Parathyroid adenoma (tissue), 2 donors: ENCODE results near the gene PRDM13.

ENCODE experiments used
- H2AFZ ChIP-seq: fragments of 300-600 bp; sonication (generic); one replicate; pipeline ENCODE4 v1.7.0; 2017; ENCODE audit warnings: antibody characterized with exemption, mild to moderate bottlenecking
- H3K27ac ChIP-seq: fragments of 300-600 bp; sonication (generic); one replicate; pipeline ENCODE4 v1.7.0; 2017
- H3K27me3 ChIP-seq: fragments of 300-600 bp; sonication (generic); one replicate; pipeline ENCODE4 v1.7.0; 2017; ENCODE audit warnings: low read length; ENCODE audit not compliant: control insufficient read depth, insufficient read depth
- H3K36me3 ChIP-seq: fragments of 300-600 bp; sonication (generic); one replicate; pipeline ENCODE4 v1.7.0; 2017; ENCODE audit warnings: low read length; ENCODE audit not compliant: control insufficient read depth, insufficient read depth
- H3K4me1 ChIP-seq: fragments of 300-600 bp; sonication (generic); one replicate; pipeline ENCODE4 v1.7.0; 2017; ENCODE audit warnings: control low read depth
- H3K4me2 ChIP-seq: fragments of 300-600 bp; sonication (generic); one replicate; pipeline ENCODE4 v1.7.0; 2017; ENCODE audit warnings: low read length
- H3K4me3 ChIP-seq: fragments of 300-600 bp; sonication (generic); one replicate; pipeline ENCODE4 v1.7.0; 2017; ENCODE audit warnings: low read depth, low read length
- H3K79me2 ChIP-seq: fragments of 300-600 bp; sonication (generic); one replicate; pipeline ENCODE4 v1.7.0; 2017; ENCODE audit warnings: control low read depth
- H3K9ac ChIP-seq: fragments of 300-600 bp; sonication (generic); one replicate; pipeline ENCODE4 v1.7.0; 2017; ENCODE audit warnings: mild to moderate bottlenecking
- H3K9me3 ChIP-seq: fragments of 300-600 bp; sonication (generic); one replicate; pipeline ENCODE4 v1.7.0; 2017; ENCODE audit warnings: low read length; ENCODE audit not compliant: control insufficient read depth
- CTCF ChIP-seq: fragments of 300-600 bp; sonication (generic); IDR thresholded peaks from one replicate; pipeline ENCODE4 v1.7.0; 2017; ENCODE audit warnings: antibody characterized with exemption, mild to moderate bottlenecking
- donor health status: primary hyperparathyroidism.

PRDM13 gene

DNA sequence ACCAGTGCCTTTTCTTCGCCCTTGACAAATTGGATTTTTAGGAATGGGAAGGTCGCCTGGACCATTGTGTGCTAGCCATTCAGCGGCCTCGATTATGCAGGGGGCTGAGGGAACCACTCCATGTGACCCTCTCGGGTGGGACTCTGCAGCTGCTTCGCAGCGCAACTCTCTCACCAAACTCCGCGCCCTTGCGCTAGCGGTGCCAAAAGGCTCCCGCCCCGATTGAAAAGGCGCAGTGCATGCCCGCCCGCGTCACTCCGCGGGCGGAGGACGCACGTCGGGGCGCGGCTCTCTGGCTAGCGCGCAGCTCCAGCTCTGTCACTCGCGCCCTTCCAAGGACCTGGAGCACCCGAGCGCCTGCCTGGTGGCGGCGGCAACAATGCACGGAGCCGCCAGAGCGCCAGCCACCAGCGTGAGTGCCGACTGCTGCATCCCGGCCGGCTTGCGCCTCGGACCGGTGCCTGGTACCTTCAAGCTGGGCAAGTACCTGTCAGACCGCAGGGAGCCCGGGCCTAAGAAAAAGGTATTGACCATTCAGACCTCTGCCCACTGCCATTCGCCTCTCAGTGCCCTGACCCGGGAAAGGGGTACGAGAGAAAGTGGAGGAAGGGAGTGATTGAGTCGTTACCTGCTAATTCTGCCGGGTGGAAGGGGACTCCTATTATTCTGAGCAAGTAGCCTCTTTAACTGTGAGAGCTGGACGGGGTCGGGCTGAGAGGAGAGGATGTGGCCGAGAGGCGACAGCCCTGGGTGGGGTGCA lies at the start of gene PRDM13:
TSS of gene PRDM13 (plus strand) at position 178 of the 760 bp plus-strand sequence. CDS start at position 380, 202 bp downstream.
- no peak within 1 kb of the TSS for H3K4me2 ChIP-seq
- H3K4me1 ChIP-seq, result no peaks in the 10 kb centered on the region
- no peak for TF ChIP-seq CTCF
- H3K9me3 ChIP-seq, result no peaks in the 10 kb centered on the region
- H3K27ac ChIP-seq, result no peak within 1 kb of the TSS
- peaks cover 24% of the 10 kb centered on the region for H3K27me3 ChIP-seq
- H3K36me3 ChIP-seq, result no peaks in the 10 kb centered on the region
- H3K4me3 ChIP-seq, result no peak within 1 kb of the TSS
- no peaks in the 10 kb centered on the region for H3K79me2 ChIP-seq
- H2AFZ ChIP-seq, result no peak within 1 kb of the TSS
- no peak within 1 kb of the TSS for H3K9ac ChIP-seq

- Histone ChIP-seq H3K27ac (no peak overlapping the region), H3K4me2 (no peak overlapping the region), H3K79me2 (no peaks in the 10 kb centered on the region), H2AFZ (no peak overlapping the region), H3K36me3 (no peaks in the 10 kb centered on the region), H3K4me3 (no peak overlapping the region), H3K4me1 (no peaks in the 10 kb centered on the region), H3K27me3 (no peaks in the 10 kb centered on the region), H3K9ac (no peak overlapping the region), H3K9me3 (no peaks in the 10 kb centered on the region)
- TF ChIP-seq CTCF, result no peak
Observed at GRCh38 chr6:99559057-99559456, 47.6 kb upstream of the PRDM13 start.

DNA sequence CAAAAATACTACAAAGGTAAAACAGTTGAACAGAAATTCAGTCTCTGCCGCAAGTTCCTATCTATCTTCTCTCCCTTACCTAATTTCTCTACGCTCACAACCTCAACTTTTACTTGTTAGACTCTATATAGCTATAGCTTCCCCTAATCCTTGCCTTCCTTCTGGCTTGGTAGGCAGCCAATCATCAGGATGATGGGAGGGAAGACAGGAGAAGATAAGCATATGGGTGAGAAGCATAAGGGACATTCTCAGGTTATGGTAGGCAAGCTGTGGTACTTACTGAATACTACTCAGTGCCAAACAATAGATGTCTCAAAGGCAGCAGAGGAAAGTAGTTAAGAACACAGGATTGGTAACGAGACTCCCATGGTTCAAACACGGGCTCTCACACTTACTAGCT lies 46.0 kb upstream of the PRDM13 start:
- H2AFZ ChIP-seq, result no peak overlapping the region
- H3K4me2 ChIP-seq, result no peak overlapping the region
- no peak overlapping the region for H3K4me3 ChIP-seq
- no peaks in the 10 kb centered on the region for H3K79me2 ChIP-seq
- no peak overlapping the region for H3K9ac ChIP-seq
- H3K4me1 ChIP-seq, result no peaks in the 10 kb centered on the region
- TF ChIP-seq CTCF, result no peak
- no peaks in the 10 kb centered on the region for H3K27me3 ChIP-seq
- H3K27ac ChIP-seq, result no peak overlapping the region
- no peaks in the 10 kb centered on the region for H3K9me3 ChIP-seq
- H3K36me3 ChIP-seq, result no peaks in the 10 kb centered on the region

- no peaks in the 10 kb centered on the region for H3K4me1 ChIP-seq
- H3K79me2 ChIP-seq, result peaks cover 13% of the 10 kb centered on the region
- no peak overlapping the region for H2AFZ ChIP-seq
- no peak overlapping the region for H3K9ac ChIP-seq
- no peaks in the 10 kb centered on the region for H3K27me3 ChIP-seq
- H3K27ac ChIP-seq, result no peak overlapping the region
- H3K4me3 ChIP-seq, result no peak overlapping the region
- no peak overlapping the region for H3K4me2 ChIP-seq
- no peak for TF ChIP-seq CTCF
- no peaks in the 10 kb centered on the region for H3K36me3 ChIP-seq
- no peaks in the 10 kb centered on the region for H3K9me3 ChIP-seq
Observed at GRCh38 chr6:99563056-99563723, 43.4 kb upstream of the PRDM13 start.
